Osteocyte (in vitro differentiated cells): ENCODE measurements around the gene MYL5. TPM values are rescaled to one million over a fixed set of nuclear protein-coding genes. Genes with fewer than 3 reads are reported as not detected.

Source experiments
- DNase-seq: peaks from one replicate; pipeline ENCODE4 v3.0.0; 2021; ENCODE audit warnings: mixed read lengths; ENCODE audit not compliant: unreplicated experiment; ENCODE audit errors: extremely low spot score
- H3K27ac Mint-ChIP-seq: one replicate; pipeline ENCODE4 v1.8.0; 2021; ENCODE audit warnings: mild to moderate bottlenecking, mixed read lengths; ENCODE audit not compliant: unreplicated experiment
- H3K27me3 Mint-ChIP-seq: one replicate; pipeline ENCODE4 v1.8.0; 2021; ENCODE audit warnings: mixed read lengths; ENCODE audit not compliant: unreplicated experiment
- H3K36me3 Mint-ChIP-seq: one replicate; pipeline ENCODE4 v1.8.0; 2021; ENCODE audit warnings: mixed read lengths; ENCODE audit not compliant: unreplicated experiment
- H3K4me1 Mint-ChIP-seq: one replicate; pipeline ENCODE4 v1.8.0; 2021; ENCODE audit warnings: mixed read lengths; ENCODE audit not compliant: unreplicated experiment
- H3K4me3 Mint-ChIP-seq: one replicate; pipeline ENCODE4 v1.8.0; 2021; ENCODE audit warnings: mild to moderate bottlenecking, moderate library complexity, mixed read lengths; ENCODE audit not compliant: unreplicated experiment
- H3K9me3 Mint-ChIP-seq: one replicate; pipeline ENCODE4 v1.8.0; 2021; ENCODE audit warnings: mixed read lengths; ENCODE audit not compliant: unreplicated experiment
- total RNA-seq: library from RNA; stranded (reverse); gene quantifications from 2 replicates; pipeline ENCODE4 v1.2.1, GENCODE V29; 2021
- TF ChIP-seq, protein P1 (sequence below): fragments of 200-600 bp; sonication (generic); IDR thresholded peaks from 2 replicates; pipeline ENCODE4 v1.5.0; 2021; ENCODE audit warnings: antibody characterized with exemption, mild to moderate bottlenecking, moderate library complexity

MYL5 gene
- total RNA-seq, 1 donor from 2014 or later: 32.2 TPM

DNA sequence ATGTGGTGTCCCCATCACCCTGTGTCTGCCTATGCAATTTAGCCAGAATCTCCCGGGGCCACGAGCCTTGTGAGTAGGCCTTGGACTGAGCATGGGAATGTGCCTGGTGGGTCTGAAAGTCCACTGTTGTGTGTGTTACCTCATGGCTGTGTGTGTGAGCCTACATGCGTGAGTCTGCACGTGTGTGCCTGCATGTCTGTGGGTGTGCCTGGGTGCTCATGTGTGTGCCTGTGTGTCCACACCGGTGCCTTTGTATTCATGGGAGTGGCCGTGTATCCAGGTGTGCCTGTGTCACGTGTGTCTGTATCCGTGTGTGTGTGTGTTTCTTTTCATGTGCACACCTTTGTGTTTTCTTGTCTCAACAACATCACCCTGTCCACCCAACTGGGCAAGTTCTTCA is 14.5 kb upstream of the MYL5 start:
- H3K36me3 Mint-ChIP-seq: no peaks in the 10 kb centered on the region
- no peak overlapping the region for H3K27ac Mint-ChIP-seq
- no peak overlapping the region for H3K4me3 Mint-ChIP-seq
- no peaks in the 10 kb centered on the region for H3K9me3 Mint-ChIP-seq
- H3K4me1 Mint-ChIP-seq: peaks cover 1% of the 10 kb centered on the region
- TF ChIP-seq, protein P1, sequence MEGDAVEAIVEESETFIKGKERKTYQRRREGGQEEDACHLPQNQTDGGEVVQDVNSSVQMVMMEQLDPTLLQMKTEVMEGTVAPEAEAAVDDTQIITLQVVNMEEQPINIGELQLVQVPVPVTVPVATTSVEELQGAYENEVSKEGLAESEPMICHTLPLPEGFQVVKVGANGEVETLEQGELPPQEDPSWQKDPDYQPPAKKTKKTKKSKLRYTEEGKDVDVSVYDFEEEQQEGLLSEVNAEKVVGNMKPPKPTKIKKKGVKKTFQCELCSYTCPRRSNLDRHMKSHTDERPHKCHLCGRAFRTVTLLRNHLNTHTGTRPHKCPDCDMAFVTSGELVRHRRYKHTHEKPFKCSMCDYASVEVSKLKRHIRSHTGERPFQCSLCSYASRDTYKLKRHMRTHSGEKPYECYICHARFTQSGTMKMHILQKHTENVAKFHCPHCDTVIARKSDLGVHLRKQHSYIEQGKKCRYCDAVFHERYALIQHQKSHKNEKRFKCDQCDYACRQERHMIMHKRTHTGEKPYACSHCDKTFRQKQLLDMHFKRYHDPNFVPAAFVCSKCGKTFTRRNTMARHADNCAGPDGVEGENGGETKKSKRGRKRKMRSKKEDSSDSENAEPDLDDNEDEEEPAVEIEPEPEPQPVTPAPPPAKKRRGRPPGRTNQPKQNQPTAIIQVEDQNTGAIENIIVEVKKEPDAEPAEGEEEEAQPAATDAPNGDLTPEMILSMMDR: no peak
- no peaks in the 10 kb centered on the region for H3K27me3 Mint-ChIP-seq
- no peak for DNase-seq

DNA sequence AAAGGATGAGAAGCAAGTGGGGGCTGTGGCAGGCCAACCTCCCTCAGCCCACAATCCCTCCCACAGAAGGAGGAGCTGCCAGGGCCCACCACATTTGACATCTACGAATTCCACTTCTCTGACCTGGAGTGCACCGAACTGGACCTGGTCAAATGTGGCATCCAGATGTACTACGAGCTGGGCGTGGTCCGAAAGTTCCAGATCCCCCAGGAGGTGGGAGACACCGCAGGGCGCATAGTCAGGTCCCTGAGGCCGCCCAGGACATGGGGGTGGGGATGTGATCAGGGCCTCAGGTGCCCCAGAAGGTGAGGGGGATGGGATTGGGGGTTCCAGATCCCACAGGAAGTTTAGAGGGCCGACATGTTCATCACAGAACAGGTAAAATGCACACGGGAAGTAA is 13.9 kb upstream of the MYL5 start:
- Mint-ChIP-seq H3K27me3 (no peaks in the 10 kb centered on the region), H3K4me1 (peaks cover 1% of the 10 kb centered on the region), H3K27ac (no peak overlapping the region), H3K36me3 (no peaks in the 10 kb centered on the region), H3K4me3 (no peak overlapping the region), H3K9me3 (no peaks in the 10 kb centered on the region)
- TF ChIP-seq, protein P1: no peak
- DNase-seq: no peak

DNA sequence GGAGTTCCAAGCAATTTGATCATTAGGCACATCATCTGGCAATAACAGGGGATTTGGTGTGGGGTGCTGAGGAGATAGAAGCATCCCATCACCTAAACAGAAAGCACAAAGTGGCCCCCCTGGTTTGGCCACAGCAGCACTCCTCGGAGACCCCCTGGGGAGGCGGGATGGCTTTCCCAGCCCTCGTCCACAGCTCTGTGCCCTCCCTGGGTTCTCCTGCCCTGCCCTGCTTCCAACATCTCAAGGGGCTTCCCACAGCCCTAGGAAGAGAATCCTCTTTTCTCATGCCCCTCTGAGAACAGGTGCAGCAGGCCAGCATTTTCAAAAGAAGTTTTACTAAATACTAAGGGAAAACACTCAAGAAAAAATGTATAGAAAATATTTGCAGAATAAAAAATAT is 13.1 kb upstream of the MYL5 start:
- no peak overlapping the region for H3K27ac Mint-ChIP-seq
- H3K36me3 Mint-ChIP-seq: no peaks in the 10 kb centered on the region
- DNase-seq: no peak
- TF ChIP-seq, protein P1: no peak
- no peaks in the 10 kb centered on the region for H3K9me3 Mint-ChIP-seq
- no peak overlapping the region for H3K4me3 Mint-ChIP-seq
- no peaks in the 10 kb centered on the region for H3K27me3 Mint-ChIP-seq
- H3K4me1 Mint-ChIP-seq: peaks cover 1% of the 10 kb centered on the region

DNA sequence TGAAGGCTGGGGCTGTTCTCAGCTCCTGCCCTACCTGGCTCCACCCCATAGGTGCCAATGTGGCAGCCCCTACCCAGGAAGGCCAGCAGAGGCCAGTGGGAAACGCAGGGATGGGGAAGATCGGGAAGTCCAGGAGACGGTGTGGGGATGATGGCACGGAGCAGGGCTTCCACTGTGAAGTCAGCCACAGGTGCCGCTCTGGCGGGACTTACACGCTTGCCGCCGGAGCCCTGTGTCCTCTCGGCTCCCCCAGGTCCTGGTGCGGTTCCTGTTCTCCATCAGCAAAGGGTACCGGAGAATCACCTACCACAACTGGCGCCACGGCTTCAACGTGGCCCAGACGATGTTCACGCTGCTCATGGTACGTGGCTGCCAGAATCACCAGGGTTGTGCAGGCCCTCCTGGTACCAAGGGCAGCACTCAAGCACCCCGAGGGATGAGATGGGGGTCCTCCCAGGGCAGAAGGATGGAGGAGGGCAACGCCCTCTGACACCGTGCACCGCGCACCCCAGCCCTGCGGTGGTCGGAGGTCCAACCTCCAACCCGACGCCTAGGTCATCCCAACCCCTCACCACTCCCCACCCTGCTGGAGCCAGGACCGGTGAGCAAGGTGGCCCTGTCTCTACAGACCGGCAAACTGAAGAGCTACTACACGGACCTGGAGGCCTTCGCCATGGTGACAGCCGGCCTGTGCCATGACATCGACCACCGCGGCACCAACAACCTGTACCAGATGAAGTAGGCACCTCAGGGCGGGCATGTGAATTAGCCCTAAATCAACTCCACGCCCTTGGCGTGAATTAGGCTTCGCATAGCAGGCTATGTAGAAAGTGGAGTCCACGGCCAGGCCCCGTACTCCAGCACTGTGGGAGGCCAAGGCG is 12.2 kb upstream of the MYL5 start:
- H3K27ac Mint-ChIP-seq: no peak overlapping the region
- DNase-seq: no peak
- H3K27me3 Mint-ChIP-seq: no peaks in the 10 kb centered on the region
- H3K4me3 Mint-ChIP-seq: no peak overlapping the region
- peaks cover 1% of the 10 kb centered on the region for H3K4me1 Mint-ChIP-seq
- no peaks in the 10 kb centered on the region for H3K9me3 Mint-ChIP-seq
- TF ChIP-seq, protein P1: no peak
- no peaks in the 10 kb centered on the region for H3K36me3 Mint-ChIP-seq

DNA sequence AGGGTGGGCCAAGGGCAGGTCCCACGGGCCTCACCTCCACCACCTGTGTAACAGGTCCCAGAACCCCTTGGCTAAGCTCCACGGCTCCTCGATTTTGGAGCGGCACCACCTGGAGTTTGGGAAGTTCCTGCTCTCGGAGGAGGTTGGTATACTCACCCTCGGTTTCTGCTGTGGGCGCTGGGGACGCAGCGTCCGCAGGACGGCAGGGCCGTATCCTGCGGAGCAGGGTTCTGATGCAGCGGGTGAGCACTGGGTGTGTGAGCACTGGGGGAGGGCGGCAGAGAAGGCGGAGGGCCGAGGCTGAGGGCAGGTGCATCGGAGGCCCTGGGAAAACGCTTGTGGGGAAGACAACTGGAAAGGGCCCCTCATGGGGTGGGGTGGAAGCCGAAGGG is 11.3 kb upstream of the MYL5 start:
- Mint-ChIP-seq H3K27me3 (no peaks in the 10 kb centered on the region), H3K36me3 (no peaks in the 10 kb centered on the region), H3K4me1 (peaks cover 1% of the 10 kb centered on the region), H3K4me3 (peak overlapping the region; percentile 60), H3K27ac (no peak overlapping the region), H3K9me3 (no peaks in the 10 kb centered on the region)
- TF ChIP-seq, protein P1: no peak
- DNase-seq: no peak
